ENCODE results near the gene SALL3.

The SALL3 gene

GRCh38 chr18:78996741-78997490, 17.3 kb downstream of the SALL3 start:
- peaks cover 68% of the 10 kb centered on the region for H3K36me3 Mint-ChIP-seq (ENCODE audit: low read depth)
- no peak overlapping the region for H3K4me3 Mint-ChIP-seq
- H3K4me1 Mint-ChIP-seq = no peaks in the 10 kb centered on the region
- no peaks in the 10 kb centered on the region for H3K9me3 Mint-ChIP-seq
- no peak for DNase-seq
- H3K27ac Mint-ChIP-seq = peak overlapping the region; percentile 32
- peaks cover 5% of the 10 kb centered on the region for H3K27me3 Mint-ChIP-seq (ENCODE audit: low read depth, poor library complexity)
- no peak for TF ChIP-seq CTCF (IDR thresholded peaks at IDR 0.05)

- Mint-ChIP-seq H3K27me3 (ENCODE audit: low read depth, poor library complexity) (peaks cover 5% of the 10 kb centered on the region), H3K27ac (no peak overlapping the region), H3K4me3 (no peak overlapping the region), H3K9me3 (no peaks in the 10 kb centered on the region), H3K36me3 (ENCODE audit: low read depth) (peaks cover 74% of the 10 kb centered on the region), H3K4me1 (peaks cover 1% of the 10 kb centered on the region)
- TF ChIP-seq CTCF (IDR thresholded peaks at IDR 0.05) = no peak
- no peak for DNase-seq
These were observed 18.9 kb downstream of the SALL3 start for GRCh38 chr18:78998371-78999071.

- Mint-ChIP-seq H3K36me3 (ENCODE audit: low read depth) (peaks cover 72% of the 10 kb centered on the region), H3K4me1 (peaks cover 5% of the 10 kb centered on the region), H3K4me3 (no peak overlapping the region), H3K9me3 (no peaks in the 10 kb centered on the region), H3K27me3 (ENCODE audit: low read depth, poor library complexity) (peaks cover 5% of the 10 kb centered on the region), H3K27ac (no peak overlapping the region)
- no peak for TF ChIP-seq CTCF (IDR thresholded peaks at IDR 0.05)
- no peak for DNase-seq
These were observed 20.3 kb downstream of the SALL3 start for GRCh38 chr18:78999939-79000338.

GRCh38 chr18:79000997-79001396, 21.4 kb downstream of the SALL3 start:
- H3K4me1 Mint-ChIP-seq = peaks cover 5% of the 10 kb centered on the region
- H3K27me3 Mint-ChIP-seq (ENCODE audit: low read depth, poor library complexity) = peaks cover 5% of the 10 kb centered on the region
- H3K27ac Mint-ChIP-seq = peak overlapping the region; percentile 75
- H3K36me3 Mint-ChIP-seq (ENCODE audit: low read depth) = peaks cover 63% of the 10 kb centered on the region
- H3K4me3 Mint-ChIP-seq = no peak overlapping the region
- H3K9me3 Mint-ChIP-seq = no peaks in the 10 kb centered on the region
- no peak for DNase-seq
- TF ChIP-seq CTCF (IDR thresholded peaks at IDR 0.05) = no peak

GRCh38 chr18:79005653-79006052, 26.0 kb downstream of the SALL3 start:
- TF ChIP-seq CTCF (IDR thresholded peaks at IDR 0.05) = no peak
- no peaks in the 10 kb centered on the region for H3K27me3 Mint-ChIP-seq (ENCODE audit: low read depth, poor library complexity)
- H3K4me1 Mint-ChIP-seq = peaks cover 5% of the 10 kb centered on the region
- no peak for DNase-seq
- H3K9me3 Mint-ChIP-seq = peaks cover 12% of the 10 kb centered on the region
- no peak overlapping the region for H3K27ac Mint-ChIP-seq
- H3K4me3 Mint-ChIP-seq = no peak overlapping the region
- H3K36me3 Mint-ChIP-seq (ENCODE audit: low read depth) = peaks cover 41% of the 10 kb centered on the region

Measured in nephron progenitor cell (in vitro differentiated cells).